IMR-90 (cell line): ENCODE results near the gene ZNF541. TPM values are rescaled to one million over a fixed set of nuclear protein-coding genes. Genes with fewer than 3 reads are reported as not detected.

Source experiments
- ATAC-seq: fragments of 200-7000 bp; cut with Tn5 transposase; 2 replicates; pipeline ENCODE4 v1.9.1; 2020; ENCODE audit warnings: low read depth, mild to moderate bottlenecking, moderate library complexity
- BruUV-seq: library from RNA; stranded (reverse); fragments of 400-500 nt; replicated peaks from 2 replicates; lab custom pipeline; 2021; lab: Mats Ljungman, UMichigan
- CTCF ChIA-PET: fragments of 300-600 bp; formaldehyde crosslinking; extraction: SDS; loops from one replicate; lab custom pipeline; 2021; ENCODE audit warnings: antibody characterized with exemption; lab: Yijun Ruan, JAX
- POLR2A ChIA-PET: fragments of 300-600 bp; sonication (Branson Sonifier 250); formaldehyde crosslinking; loops from one replicate; lab custom pipeline; 2022; ENCODE audit warnings: antibody characterized with exemption; ENCODE audit not compliant: unreplicated experiment; lab: Charles Lee
- DNase-seq: peaks from one replicate; pipeline ENCODE4 v3.0.0; 2013
- H2AFZ ChIP-seq: replicated peaks from 2 replicates; pipeline ENCODE3; 2013; ENCODE audit warnings: low read length, mild to moderate bottlenecking; ENCODE audit not compliant: poor library complexity
- H2AK5ac ChIP-seq: 2 replicates; pipeline ENCODE4 v1.6.1; 2013; ENCODE audit warnings: low read depth, low read length, inconsistent platforms
- H2AK9ac ChIP-seq: replicated peaks from 2 replicates; pipeline ENCODE3; 2013; ENCODE audit warnings: mild to moderate bottlenecking, low read depth, low read length, moderate library complexity; ENCODE audit not compliant: poor library complexity
- H2BK120ac ChIP-seq: 2 replicates; pipeline ENCODE4 v1.6.1; 2013; ENCODE audit warnings: low read depth, low read length, inconsistent platforms
- H2BK15ac ChIP-seq: 3 replicates; pipeline ENCODE4 v1.6.1; 2013; ENCODE audit warnings: low read depth, low read length, inconsistent platforms
- H2BK20ac ChIP-seq: 2 replicates; pipeline ENCODE4 v1.6.1; 2013; ENCODE audit warnings: low read depth, mild to moderate bottlenecking, inconsistent platforms, low read length, moderate library complexity
- H2BK5ac ChIP-seq: 2 replicates; pipeline ENCODE4 v1.6.1; 2013; ENCODE audit warnings: mild to moderate bottlenecking, low read depth, low read length, inconsistent platforms; ENCODE audit not compliant: poor library complexity, severe bottlenecking
- H3K14ac ChIP-seq: replicated peaks from 2 replicates; pipeline ENCODE4 v1.6.1; 2013; ENCODE audit warnings: low read depth, low read length, inconsistent platforms
- H3K18ac ChIP-seq: 2 replicates; pipeline ENCODE4 v1.6.1; 2013; ENCODE audit warnings: low read depth, low read length, control low read depth
- H3K23ac ChIP-seq: 2 replicates; pipeline ENCODE4 v1.6.1; 2013; ENCODE audit warnings: low read depth, low read length, inconsistent platforms
- H3K27ac ChIP-seq: 2 replicates; pipeline ENCODE4 v1.5.1; 2013; ENCODE audit warnings: mild to moderate bottlenecking, control low read depth, low read length; ENCODE audit not compliant: insufficient read depth
- H3K27me3 ChIP-seq: 2 replicates; pipeline ENCODE4 v1.6.1; 2013; ENCODE audit warnings: low read length; ENCODE audit not compliant: control insufficient read depth, insufficient read depth
- H3K36me3 ChIP-seq: 2 replicates; pipeline ENCODE4 v1.6.1; 2013; ENCODE audit warnings: low read length, mixed read lengths; ENCODE audit not compliant: control insufficient read depth, insufficient read depth
- H3K4ac ChIP-seq: 2 replicates; pipeline ENCODE4 v1.6.1; 2013; ENCODE audit warnings: low read depth, low read length, inconsistent platforms
- H3K4me1 ChIP-seq: 2 replicates; pipeline ENCODE4 v1.6.1; 2013; ENCODE audit warnings: low read length, mixed read lengths; ENCODE audit not compliant: control insufficient read depth, insufficient read depth
- H3K4me2 ChIP-seq: 2 replicates; pipeline ENCODE4 v1.6.1; 2013; ENCODE audit warnings: low read depth, mild to moderate bottlenecking, control low read depth, low read length, moderate library complexity
- H3K4me3 ChIP-seq: 2 replicates; pipeline ENCODE4 v1.5.1; 2013; ENCODE audit warnings: low read depth, mild to moderate bottlenecking, control low read depth, low read length, moderate library complexity; ENCODE audit not compliant: insufficient read depth
- H3K56ac ChIP-seq: 2 replicates; pipeline ENCODE4 v1.6.1; 2013; ENCODE audit warnings: low read length, inconsistent platforms; ENCODE audit not compliant: insufficient read depth; ENCODE audit errors: extremely low read depth
- H3K79me1 ChIP-seq, 2 experiments: 2 replicates each; pipeline ENCODE4 v1.6.1; 2013; ENCODE audit warnings: low read length in 2 of 2, inconsistent platforms in 1 of 2, low read depth in 1 of 2
- H3K9ac ChIP-seq: 2 replicates; pipeline ENCODE4 v1.6.1; 2013; ENCODE audit warnings: low read depth, low read length, control low read depth
- H3K9me1 ChIP-seq: 2 replicates; pipeline ENCODE4 v1.6.1; 2013; ENCODE audit warnings: low read length, inconsistent platforms; ENCODE audit not compliant: insufficient read depth
- H3K9me3 ChIP-seq: 2 replicates; pipeline ENCODE4 v1.6.1; 2013; ENCODE audit warnings: low read length; ENCODE audit not compliant: control insufficient read depth, insufficient read depth
- H4K20me1 ChIP-seq: 2 replicates; pipeline ENCODE4 v1.6.1; 2013; ENCODE audit warnings: low read length, inconsistent platforms; ENCODE audit not compliant: insufficient read depth
- H4K5ac ChIP-seq: 2 replicates; pipeline ENCODE4 v1.6.1; 2013; ENCODE audit warnings: mild to moderate bottlenecking, low read depth, low read length, control low read depth
- H4K8ac ChIP-seq, 2 experiments: 2 replicates each; pipeline ENCODE4 v1.6.1; 2013; ENCODE audit warnings: low read depth in 2 of 2, low read length in 2 of 2, control low read depth in 1 of 2, inconsistent platforms in 1 of 2
- H4K91ac ChIP-seq: 2 replicates; pipeline ENCODE4 v1.6.1; 2013; ENCODE audit warnings: low read depth, low read length, inconsistent platforms; ENCODE audit not compliant: insufficient read depth
- BHLHE40 ChIP-seq: fragments of 150-350 bp; IDR thresholded peaks from 2 replicates; pipeline ENCODE4 v1.6.1; 2016; ENCODE audit warnings: mild to moderate bottlenecking, low read depth, low read length
- RCOR1 ChIP-seq: IDR thresholded peaks from 2 replicates; pipeline ENCODE4 v1.6.1; 2012; ENCODE audit warnings: mild to moderate bottlenecking, low read length, improper control_type of control experiment; ENCODE audit not compliant: insufficient replicate concordance
- SMC3 ChIP-seq: fragments of 150-350 bp; IDR thresholded peaks from 2 replicates; pipeline ENCODE4 v1.6.1; 2016; ENCODE audit warnings: low read depth, mild to moderate bottlenecking, antibody characterized with exemption, low read length, moderate library complexity
- USF2 ChIP-seq: fragments of 150-350 bp; IDR thresholded peaks from 2 replicates; pipeline ENCODE4 v1.6.1; 2017; ENCODE audit warnings: mild to moderate bottlenecking, antibody characterized with exemption, low read length, low read depth
- WGBS, 2 experiments: methylation state at CpG; one replicate each; pipeline versions ENCODE4 v1.1.5 to v1.1.7; 2013; ENCODE audit warnings: missing lambda C conversion rate in 2 of 2; ENCODE audit not compliant: insufficient read length in 1 of 2; ENCODE audit errors: extremely low coverage in 2 of 2; 5-methylcytosine and 5-hydroxymethylcytosine counted together
- dilution Hi-C: fragments of 300-500 bp; cut with HindIII; formaldehyde crosslinking; loops from one replicate; pipeline ENCODE4 v1.14.3; 2018; ENCODE audit warnings: low sequenced_read_pairs; ENCODE audit not compliant: unreplicated experiment
- in situ Hi-C: fragments of 300-500 bp; cut with MboI; formaldehyde crosslinking; loops from 3 replicates; pipeline ENCODE4 v1.14.3; 2019; ENCODE audit warnings: low sequenced_read_pairs, inconsistent platforms, mixed read lengths
- intact Hi-C: fragments of 100-400 bp; cut with micrococcal nuclease; formaldehyde crosslinking; loops from 2 replicates; pipeline ENCODE4 v1.10.0; 2022
- polyA plus RNA-seq, 3 experiments: library from polyadenylated mRNA; depleted of rRNA; stranded (reverse); fragments of >200 nt; gene quantifications; 2 replicates each; pipeline ENCODE4 v1.2.3, GENCODE V29; 2012; ENCODE audit warnings: low replicate concordance in 1 of 3
- total RNA-seq: library from RNA; depleted of rRNA; stranded (reverse); fragments of >200 nt; gene quantifications from 2 replicates; pipeline ENCODE4 v1.2.3, GENCODE V29; 2012
- TF ChIP-seq, protein P1 (sequence below): fragments of 150-350 bp; IDR thresholded peaks from 2 replicates; pipeline ENCODE4 v1.6.1; 2016; ENCODE audit warnings: low read depth, mild to moderate bottlenecking, low read length, moderate library complexity, borderline replicate concordance

Gene ZNF541
- total and polyA plus RNA-seq, 2 of the 4 experiments (the other 2 are of a cell fraction), result not detected

- POLR2A ChIA-PET, result no interaction called here
- in situ Hi-C loops (no loop called here), intact Hi-C loops (no loop called here), dilution Hi-C loops (no loop called here)
- H2BK20ac ChIP-seq, result no peak overlapping the region
- H3K79me1 ChIP-seq, result no peaks in the 10 kb centered on the region
- no peaks in the 10 kb centered on the region for H3K4me1 ChIP-seq
- no peak overlapping the region for H4K8ac ChIP-seq
- no peak overlapping the region for H2BK5ac ChIP-seq
- peaks cover 11% of the 10 kb centered on the region for H3K27me3 ChIP-seq
- H3K36me3 ChIP-seq, result no peaks in the 10 kb centered on the region
- TF ChIP-seq RCOR1 (no peak), BHLHE40 (no peak), USF2 (no peak), SMC3 (no peak)
- TF ChIP-seq, protein P1, sequence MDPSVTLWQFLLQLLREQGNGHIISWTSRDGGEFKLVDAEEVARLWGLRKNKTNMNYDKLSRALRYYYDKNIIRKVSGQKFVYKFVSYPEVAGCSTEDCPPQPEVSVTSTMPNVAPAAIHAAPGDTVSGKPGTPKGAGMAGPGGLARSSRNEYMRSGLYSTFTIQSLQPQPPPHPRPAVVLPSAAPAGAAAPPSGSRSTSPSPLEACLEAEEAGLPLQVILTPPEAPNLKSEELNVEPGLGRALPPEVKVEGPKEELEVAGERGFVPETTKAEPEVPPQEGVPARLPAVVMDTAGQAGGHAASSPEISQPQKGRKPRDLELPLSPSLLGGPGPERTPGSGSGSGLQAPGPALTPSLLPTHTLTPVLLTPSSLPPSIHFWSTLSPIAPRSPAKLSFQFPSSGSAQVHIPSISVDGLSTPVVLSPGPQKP, result no peak
- H4K5ac ChIP-seq, result no peak overlapping the region
- H3K27ac ChIP-seq, result no peak overlapping the region
- H3K4me2 ChIP-seq, result no peak overlapping the region
- no peak overlapping the region for H2AK9ac ChIP-seq
- no peak overlapping the region for H3K23ac ChIP-seq
- no peaks in the 10 kb centered on the region for H4K20me1 ChIP-seq
- no peak for ATAC-seq
- H2AFZ ChIP-seq, result no peak overlapping the region
- no peaks in the 10 kb centered on the region for H3K9me3 ChIP-seq
- H3K9ac ChIP-seq, result no peak overlapping the region
- H3K4me3 ChIP-seq, result no peak overlapping the region
- H2BK120ac ChIP-seq, result no peak overlapping the region
- no peak overlapping the region for H3K56ac ChIP-seq
- H3K18ac ChIP-seq, result no peak overlapping the region
- H3K4ac ChIP-seq, result no peak overlapping the region
- no peak overlapping the region for H2AK5ac ChIP-seq
- CTCF ChIA-PET, result interaction anchor here (0.5 kb wide), 1 partner anchor 11 kb away, joined by 3 read pairs; no protein-coding TSS in a partner anchor
- no peak overlapping the region for H4K91ac ChIP-seq
- no TSS peak for BruUV-seq
- H3K9me1 ChIP-seq, result no peaks in the 10 kb centered on the region
- DNase-seq, result no peak
- 60% methylated on average over 2 of the region's 9 CpGs; no CpG with 5 or more reads in 1 of the 2 experiments for WGBS, 2 experiments
- H3K14ac ChIP-seq, result no peak overlapping the region
- no peak overlapping the region for H2BK15ac ChIP-seq
Observed at GRCh38 chr19:47569331-47569730, 3.6 kb downstream of the ZNF541 start.
